NCI-H510A treated with DMSO at 0.1 percent for 48 hours (cell line): ENCODE data around the gene TRAF4.
"Not testable (repeated sequence)": the region's sequence is repeated elsewhere in the genome, so short reads cannot be mapped to it uniquely, and the experiment has no call there.

Experiments used
- DNase-seq: peaks from one replicate; lab custom pipeline; 2025; lab: John Stamatoyannopoulos, UW

The TRAF4 gene

GRCh38 chr17:28733346-28733745 is 10.5 kb upstream of the TRAF4 start:
- no peak for DNase-seq

DNA sequence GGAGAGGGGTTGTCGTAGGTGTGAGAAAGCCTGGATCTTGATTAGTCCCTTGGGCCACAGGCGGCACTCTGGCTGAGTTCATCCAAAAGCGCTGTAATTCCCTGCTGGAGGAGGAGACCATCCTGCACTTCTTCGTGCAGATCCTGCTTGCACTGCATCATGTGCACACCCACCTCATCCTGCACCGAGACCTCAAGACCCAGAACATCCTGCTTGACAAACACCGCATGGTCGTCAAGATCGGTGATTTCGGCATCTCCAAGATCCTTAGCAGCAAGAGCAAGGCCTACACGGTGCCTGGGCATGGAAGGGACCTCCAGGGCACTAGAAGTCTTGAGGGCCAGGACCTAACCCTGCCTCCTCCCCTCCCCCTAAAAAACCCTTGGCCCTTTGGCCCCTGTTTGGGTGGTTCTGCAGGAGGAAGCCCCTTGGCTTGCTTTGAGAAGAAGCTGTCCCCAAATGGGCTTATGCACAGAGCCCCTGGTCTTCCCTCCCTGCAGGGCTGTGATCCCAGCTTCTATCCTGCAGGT is 9.0 kb upstream of the TRAF4 start:
- DNase-seq = no peak

GRCh38 chr17:28735242-28735722 is 8.5 kb upstream of the TRAF4 start:
- DNase-seq = no peak

DNA sequence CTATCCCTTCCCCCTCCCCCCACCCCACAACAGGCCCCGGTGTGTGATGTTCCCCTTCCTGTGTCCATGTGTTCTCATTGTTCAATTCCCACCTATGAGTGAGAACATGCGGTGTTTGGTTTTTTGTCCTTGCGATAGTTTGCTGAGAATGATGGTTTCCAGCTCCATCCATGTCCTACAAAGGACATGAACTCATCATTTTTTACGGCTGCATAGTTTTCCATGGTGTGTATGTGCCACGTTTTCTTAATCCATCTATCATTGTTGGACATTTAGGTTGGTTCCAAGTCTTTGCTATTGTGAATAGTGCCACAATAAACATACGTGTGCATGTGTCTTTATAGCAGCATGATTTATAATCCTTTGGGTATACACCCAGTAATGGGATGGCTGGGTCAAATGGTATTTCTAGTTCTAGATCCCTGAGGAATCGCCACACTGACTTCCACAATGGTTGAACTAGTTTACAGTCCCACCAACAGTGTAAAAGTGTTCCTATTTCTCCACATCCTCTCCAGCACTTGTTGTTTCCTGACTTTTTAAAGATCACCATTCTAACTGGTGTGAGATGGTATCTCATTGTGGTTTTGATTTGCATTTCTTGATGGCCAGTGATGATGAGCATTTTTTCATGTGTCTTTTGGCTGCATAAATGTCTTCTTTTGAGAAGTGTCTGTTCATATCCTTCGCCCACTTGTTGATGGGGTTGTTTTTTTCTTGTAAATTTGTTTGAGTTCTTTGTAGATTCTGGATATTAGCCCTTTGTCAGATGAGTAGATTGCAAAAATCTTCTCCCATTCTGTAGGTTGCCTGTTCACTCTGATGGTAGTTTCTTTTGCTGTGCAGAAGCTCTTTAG is 7.7 kb upstream of the TRAF4 start:
- DNase-seq = not testable (repeated sequence)

GRCh38 chr17:28737316-28737715 is 6.5 kb upstream of the TRAF4 start:
- no peak for DNase-seq

GRCh38 chr17:28737770-28738679 is 5.8 kb upstream of the TRAF4 start:
- DNase-seq = no peak

- no peak for DNase-seq
Observed at GRCh38 chr17:28738680-28739384, 5.0 kb upstream of the TRAF4 start.

DNA sequence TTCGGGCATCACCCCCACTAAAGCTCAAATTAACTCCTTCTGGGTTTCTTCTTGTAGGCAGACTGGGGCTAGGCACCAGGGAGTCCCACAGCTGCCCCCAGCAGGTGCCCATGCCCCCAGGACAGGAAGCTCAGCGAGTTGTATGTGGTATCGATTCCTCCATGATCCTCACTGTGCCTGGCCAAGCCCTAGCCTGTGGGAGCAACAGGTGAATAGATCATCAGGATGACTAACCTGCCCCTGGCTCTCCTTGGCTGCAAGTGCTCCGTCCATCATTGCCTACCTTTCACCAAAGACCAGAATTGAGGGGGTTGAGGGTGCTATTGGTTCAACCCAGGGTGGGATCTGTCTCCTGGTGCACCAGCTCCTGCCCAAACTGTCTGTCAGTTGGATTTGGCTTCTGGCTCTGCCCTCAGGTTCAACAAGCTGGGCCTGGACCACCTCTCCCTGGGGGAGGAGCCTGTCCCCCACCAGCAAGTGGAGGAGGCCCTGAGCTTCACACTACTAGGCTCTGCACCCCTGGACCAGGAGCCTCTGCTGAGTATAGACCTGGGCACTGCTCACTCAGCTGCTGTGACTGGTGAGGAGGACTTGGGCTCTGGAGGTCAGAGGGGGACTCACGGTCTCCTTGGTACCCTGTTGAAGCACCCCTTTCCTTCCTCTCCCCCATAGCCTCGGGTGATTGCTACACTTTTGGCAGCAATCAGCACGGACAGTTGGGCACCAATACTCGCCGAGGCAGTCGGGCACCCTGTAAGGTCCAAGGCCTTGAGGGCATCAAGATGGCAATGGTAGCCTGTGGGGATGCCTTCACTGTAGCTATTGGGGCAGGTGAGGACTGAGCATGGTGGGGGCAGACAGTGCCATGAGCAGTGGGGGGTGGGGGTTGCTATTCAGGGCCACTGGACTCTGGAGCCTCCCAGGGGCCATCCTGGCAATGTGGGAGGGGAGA is 3.1 kb upstream of the TRAF4 start:
- DNase-seq = no peak

DNA sequence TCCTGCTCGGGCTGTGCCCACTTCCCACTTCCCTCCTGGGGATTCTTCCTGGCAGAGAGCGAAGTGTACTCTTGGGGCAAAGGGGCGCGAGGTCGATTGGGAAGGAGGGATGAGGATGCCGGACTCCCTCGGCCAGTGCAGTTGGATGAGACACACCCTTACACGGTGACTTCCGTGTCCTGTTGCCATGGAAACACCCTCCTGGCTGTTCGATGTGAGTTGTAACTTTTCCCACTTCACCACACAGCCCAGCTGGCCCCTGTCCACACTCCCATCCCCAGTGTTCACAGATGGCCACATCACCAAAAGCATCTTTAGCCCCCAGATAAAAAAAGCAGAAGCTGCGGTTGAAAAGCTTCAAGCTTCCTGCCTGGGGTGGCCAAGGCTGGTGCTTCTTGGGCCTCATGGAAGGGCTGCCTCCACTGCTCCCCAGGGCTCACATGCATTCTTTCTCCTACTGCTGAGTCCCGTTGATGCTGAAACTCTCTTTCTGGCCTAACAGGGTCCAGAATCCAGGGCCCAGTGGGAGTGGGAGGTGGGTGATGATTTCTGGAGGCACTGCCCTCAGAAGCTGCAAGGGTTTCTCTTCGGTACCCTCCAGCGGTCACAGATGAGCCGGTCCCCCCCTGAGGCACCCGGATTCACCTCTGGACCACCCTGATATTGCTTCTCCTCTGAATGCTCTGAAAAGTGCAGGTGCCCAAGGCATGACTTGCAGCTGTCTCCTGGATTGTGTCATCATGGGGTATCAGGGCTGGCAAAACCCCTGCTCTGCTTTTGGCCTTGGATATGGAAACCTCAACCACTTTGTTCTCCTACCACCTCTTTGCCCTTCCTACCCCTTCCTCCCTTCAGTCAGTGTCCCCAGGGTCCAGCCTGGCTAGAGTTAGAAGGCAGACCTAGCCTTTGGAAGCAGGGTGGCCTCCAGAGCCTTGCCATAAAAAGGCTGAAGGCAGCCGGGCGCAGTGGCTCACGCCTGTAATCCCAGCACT is 2.2 kb upstream of the TRAF4 start:
- DNase-seq = no peak

- DNase-seq = peak; percentile 56
Observed at GRCh38 chr17:28744104-28744971, 527 bp downstream of the TRAF4 start.

- peak; percentile 77 for DNase-seq
Observed at GRCh38 chr17:28744972-28745785, 1.4 kb downstream of the TRAF4 start.

DNA sequence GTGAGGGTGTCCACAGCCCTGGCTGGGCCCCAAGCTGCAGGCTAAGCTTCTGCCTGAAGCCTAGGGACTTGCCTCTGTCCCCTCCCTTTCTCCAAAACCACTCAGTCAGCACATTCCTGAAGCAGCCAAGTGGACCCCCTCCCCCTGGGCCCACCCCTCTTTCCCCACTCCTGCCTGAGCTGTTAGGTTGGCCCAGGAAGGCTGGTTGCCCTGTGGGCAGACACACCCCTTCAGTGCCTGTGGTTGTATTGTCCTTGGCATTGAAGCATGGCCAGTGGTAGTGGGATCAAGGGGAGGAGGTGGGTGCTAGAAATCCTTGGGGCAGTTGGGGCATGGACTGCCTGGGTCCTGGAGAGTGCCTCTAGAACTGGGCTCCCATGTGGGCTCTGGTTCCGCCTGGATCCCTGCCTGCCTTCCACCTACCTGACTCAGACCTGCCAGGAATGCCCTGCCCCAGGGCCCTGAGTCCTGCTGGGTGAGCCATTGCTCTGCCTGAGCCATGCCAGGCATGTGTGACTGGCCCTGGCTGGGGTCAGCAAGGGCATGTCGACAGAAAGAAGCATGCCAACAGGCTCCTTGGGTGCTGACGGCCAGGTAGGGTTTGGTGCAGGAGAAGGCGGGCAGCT is 2.1 kb downstream of the TRAF4 start:
- no peak for DNase-seq

GRCh38 chr17:28746611-28747050 is 2.8 kb downstream of the TRAF4 start:
- DNase-seq = peak; percentile 96

DNA sequence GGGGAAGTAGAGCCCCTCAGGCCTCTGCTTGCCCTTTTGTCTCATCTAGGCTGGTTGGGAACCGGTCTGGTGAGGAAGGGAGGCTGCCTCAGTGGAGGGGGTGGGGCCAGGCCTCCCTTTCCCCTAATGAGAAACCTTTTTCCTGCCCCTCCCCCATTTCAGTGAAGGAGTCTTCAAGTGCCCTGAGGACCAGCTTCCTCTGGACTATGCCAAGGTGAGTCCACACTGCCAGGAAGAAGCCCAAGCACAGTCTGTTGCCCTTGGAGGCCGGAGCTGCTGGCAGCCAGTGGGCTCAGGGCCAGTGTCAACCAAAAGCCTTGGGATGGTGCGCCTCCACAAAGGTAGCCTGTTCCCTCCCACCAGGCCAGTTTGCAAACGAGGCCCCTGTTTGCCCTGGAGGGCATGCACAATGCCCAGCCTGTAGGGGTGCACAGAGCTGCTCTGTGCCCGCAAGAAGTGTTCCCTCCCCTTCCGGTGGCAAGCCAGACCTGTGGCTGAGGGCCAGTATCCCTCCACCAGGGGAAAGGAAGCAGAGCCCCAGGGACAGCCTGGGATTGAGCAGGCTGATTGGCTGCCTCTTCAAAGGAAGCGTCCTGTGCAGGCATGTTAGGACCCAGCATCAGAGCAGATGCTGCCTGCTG is 3.4 kb downstream of the TRAF4 start:
- peak; percentile 95 for DNase-seq

DNA sequence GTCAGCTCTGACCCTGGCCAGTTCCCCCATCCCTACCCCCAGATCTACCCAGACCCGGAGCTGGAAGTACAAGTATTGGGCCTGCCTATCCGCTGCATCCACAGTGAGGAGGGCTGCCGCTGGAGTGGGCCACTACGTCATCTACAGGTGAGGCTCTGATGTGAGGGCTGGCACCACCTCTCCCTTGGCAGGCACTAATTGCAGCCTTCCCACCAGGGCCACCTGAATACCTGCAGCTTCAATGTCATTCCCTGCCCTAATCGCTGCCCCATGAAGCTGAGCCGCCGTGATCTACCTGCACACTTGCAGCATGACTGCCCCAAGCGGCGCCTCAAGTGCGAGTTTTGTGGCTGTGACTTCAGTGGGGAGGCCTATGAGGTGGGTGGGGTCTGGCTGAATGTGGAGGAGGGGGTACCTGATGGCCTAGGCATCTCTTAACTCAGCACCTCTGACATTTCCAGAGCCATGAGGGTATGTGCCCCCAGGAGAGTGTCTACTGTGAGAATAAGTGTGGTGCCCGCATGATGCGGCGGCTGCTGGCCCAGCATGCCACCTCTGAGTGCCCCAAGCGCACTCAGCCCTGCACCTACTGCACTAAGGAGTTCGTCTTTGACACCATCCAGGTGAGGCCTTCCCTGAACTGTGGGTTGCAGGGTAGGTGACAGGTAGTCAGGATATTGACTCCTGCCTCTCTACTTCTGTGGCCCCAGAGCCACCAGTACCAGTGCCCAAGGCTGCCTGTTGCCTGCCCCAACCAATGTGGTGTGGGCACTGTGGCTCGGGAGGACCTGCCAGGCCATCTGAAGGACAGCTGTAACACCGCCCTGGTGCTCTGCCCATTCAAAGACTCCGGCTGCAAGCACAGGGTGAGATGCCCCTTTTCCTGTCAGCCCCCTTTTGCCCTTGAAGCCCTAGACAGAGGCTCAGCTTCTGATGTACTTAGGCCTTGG is 4.3 kb downstream of the TRAF4 start:
- no peak for DNase-seq
